Liver (tissue), 9 donors: ENCODE results near the gene NECAB2. TPM values are rescaled to one million over a fixed set of nuclear protein-coding genes. Genes with fewer than 3 reads are reported as not detected.

Experiments
- DNase-seq: peaks from one replicate; pipeline ENCODE4 v3.0.0-alpha.2; 2017; ENCODE audit warnings: low spot score
- H3K27ac ChIP-seq, 2 donors: one replicate each; pipeline ENCODE4 v1.7.0; 2013; ENCODE audit warnings: inconsistent platforms in 2 of 2, low read length in 2 of 2, control low read depth in 1 of 2, low read depth in 1 of 2, mild to moderate bottlenecking in 1 of 2
- H3K27me3 ChIP-seq, 4 donors: one replicate each; pipeline versions ENCODE4 v1.6.1 to v1.7.0; 2013; ENCODE audit warnings: low read length in 3 of 4, inconsistent platforms in 1 of 4, mild to moderate bottlenecking in 1 of 4, moderate library complexity in 1 of 4; ENCODE audit not compliant: control insufficient read depth in 4 of 4, insufficient read depth in 4 of 4
- H3K36me3 ChIP-seq, 4 donors: one replicate each; pipeline versions ENCODE4 v1.6.1 to v1.7.0; 2013; ENCODE audit warnings: low read length in 3 of 4, mild to moderate bottlenecking in 3 of 4, low read depth in 1 of 4, moderate library complexity in 1 of 4; ENCODE audit not compliant: control insufficient read depth in 4 of 4, insufficient read depth in 3 of 4
- H3K4me1 ChIP-seq, 4 donors: one replicate each; pipeline versions ENCODE4 v1.6.1 to v1.7.0; 2013; ENCODE audit warnings: low read length in 3 of 4, mild to moderate bottlenecking in 3 of 4, moderate library complexity in 1 of 4; ENCODE audit not compliant: control insufficient read depth in 4 of 4, insufficient read depth in 4 of 4
- H3K4me3 ChIP-seq, 3 donors: one replicate each; pipeline versions ENCODE4 v1.6.1 to v1.7.0; 2013; ENCODE audit warnings: low read length in 3 of 3, control low read depth in 1 of 3, low read depth in 1 of 3, mild to moderate bottlenecking in 1 of 3
- H3K9ac ChIP-seq, 2 donors: one replicate each; pipeline ENCODE4 v1.7.0; 2013; ENCODE audit warnings: low read length in 2 of 2, mild to moderate bottlenecking in 2 of 2, moderate library complexity in 2 of 2, control low read depth in 1 of 2, low read depth in 1 of 2
- H3K9me3 ChIP-seq, 4 donors: one replicate each; pipeline versions ENCODE4 v1.6.1 to v1.7.0; 2013; ENCODE audit warnings: low read length in 3 of 4; ENCODE audit not compliant: control insufficient read depth in 4 of 4
- EGR1 ChIP-seq, 2 donors: IDR thresholded peaks; 2 replicates each; pipeline ENCODE4 v1.6.1; 2016 to 2018; ENCODE audit warnings: antibody characterized with exemption in 2 of 2, low read depth in 2 of 2
- FOXA1 ChIP-seq: IDR thresholded peaks from 2 replicates; pipeline ENCODE4 v1.6.1; 2016; ENCODE audit warnings: antibody characterized with exemption
- FOXA2 ChIP-seq: IDR thresholded peaks from 2 replicates; pipeline ENCODE4 v1.6.1; 2016; ENCODE audit warnings: antibody characterized with exemption
- GABPA ChIP-seq, 2 donors: IDR thresholded peaks in 1 of 2; conservative IDR thresholded peaks in 1 of 2; 2 replicates each; pipeline ENCODE4 v1.6.1; 2016; ENCODE audit warnings: antibody characterized with exemption in 2 of 2, mild to moderate bottlenecking in 1 of 2, moderate library complexity in 1 of 2
- HNF4A ChIP-seq, 2 donors: conservative IDR thresholded peaks; 2 replicates each; pipeline ENCODE4 v1.6.1; 2016; ENCODE audit warnings: antibody characterized with exemption in 2 of 2, mild to moderate bottlenecking in 2 of 2
- HNF4G ChIP-seq: IDR thresholded peaks from 2 replicates; pipeline ENCODE4 v1.6.1; 2016; ENCODE audit warnings: antibody characterized with exemption
- JUND ChIP-seq, 2 donors: IDR thresholded peaks; 2 replicates each; pipeline ENCODE4 v1.6.1; 2016; ENCODE audit warnings: antibody characterized with exemption in 2 of 2
- NR2F2 ChIP-seq: IDR thresholded peaks from 2 replicates; pipeline ENCODE4 v1.6.1; 2016; ENCODE audit warnings: antibody characterized with exemption
- RAD21 ChIP-seq, 2 donors: IDR thresholded peaks; 2 replicates each; pipeline ENCODE4 v1.6.1; 2016; ENCODE audit warnings: antibody characterized with exemption in 2 of 2, mild to moderate bottlenecking in 2 of 2
- RXRA ChIP-seq, 2 donors: IDR thresholded peaks; 2 replicates each; pipeline ENCODE4 v1.6.1; 2017 to 2018; ENCODE audit warnings: antibody characterized with exemption in 2 of 2, mild to moderate bottlenecking in 1 of 2
- SP1 ChIP-seq: IDR thresholded peaks from 2 replicates; pipeline ENCODE4 v1.6.1; 2018; ENCODE audit warnings: antibody characterized with exemption, mild to moderate bottlenecking
- TAF1 ChIP-seq: conservative IDR thresholded peaks from 2 replicates; pipeline ENCODE4 v1.6.1; 2016; ENCODE audit warnings: antibody characterized with exemption, mild to moderate bottlenecking
- YY1 ChIP-seq: IDR thresholded peaks from 2 replicates; pipeline ENCODE4 v1.6.1; 2016; ENCODE audit warnings: antibody characterized with exemption, mild to moderate bottlenecking
- WGBS: extraction: QIAGEN DNeasy Blood & Tissue Kit; methylation state at CpG from one replicate; pipeline ENCODE4 v1.1.7; 2013; 5-methylcytosine and 5-hydroxymethylcytosine counted together
- polyA plus RNA-seq, 2 donors: library from polyadenylated mRNA; stranded (reverse) in 1 of 2; unstranded in 1 of 2; fragments of 200-250 nt in 1 of 2; fragments of >200 nt in 1 of 2; fragmentation: Nextera tagmentation in 1 of 2; extraction: Ambion mirVana in 1 of 2; gene quantifications; one replicate each; pipeline versions ENCODE4 v1.2.1 to v1.2.3, GENCODE V29; 2013 to 2015
- total RNA-seq, 2 donors: library from RNA; depleted of rRNA; stranded (reverse); fragments of >200 nt; gene quantifications; one replicate each; pipeline ENCODE4 v1.2.3, GENCODE V29; 2014
- TF ChIP-seq, protein P1 (sequence below): IDR thresholded peaks from 2 replicates; pipeline ENCODE4 v1.6.1; 2016; ENCODE audit warnings: antibody characterized with exemption
- TF ChIP-seq, protein P2 (sequence below): fragments of 150-350 bp; IDR thresholded peaks from 2 replicates; pipeline ENCODE4 v1.5.1; 2017; ENCODE audit warnings: improper control_type of control experiment, low read depth, low read length; ENCODE audit not compliant: missing input control
- TF ChIP-seq, protein P3 (sequence below): IDR thresholded peaks from 2 replicates; pipeline ENCODE4 v1.6.1; 2016; ENCODE audit warnings: antibody characterized with exemption
- TF ChIP-seq, protein P4 (sequence below): IDR thresholded peaks from 2 replicates; pipeline ENCODE4 v1.6.1; 2016; ENCODE audit warnings: antibody characterized with exemption, mild to moderate bottlenecking
- TF ChIP-seq, protein P5 (sequence below): IDR thresholded peaks from 2 replicates; pipeline ENCODE4 v1.6.1; 2016; ENCODE audit warnings: antibody characterized with exemption
- donor health status: healthy.
- donor health status: healthy.
- donor health status: healthy.
- donor health status: healthy.
- donor health status: healthy.

The NECAB2 gene
- total and polyA plus RNA-seq, 4 donors, result 2.7 to 3.8 (median 2.9) TPM; not detected in 1

DNA sequence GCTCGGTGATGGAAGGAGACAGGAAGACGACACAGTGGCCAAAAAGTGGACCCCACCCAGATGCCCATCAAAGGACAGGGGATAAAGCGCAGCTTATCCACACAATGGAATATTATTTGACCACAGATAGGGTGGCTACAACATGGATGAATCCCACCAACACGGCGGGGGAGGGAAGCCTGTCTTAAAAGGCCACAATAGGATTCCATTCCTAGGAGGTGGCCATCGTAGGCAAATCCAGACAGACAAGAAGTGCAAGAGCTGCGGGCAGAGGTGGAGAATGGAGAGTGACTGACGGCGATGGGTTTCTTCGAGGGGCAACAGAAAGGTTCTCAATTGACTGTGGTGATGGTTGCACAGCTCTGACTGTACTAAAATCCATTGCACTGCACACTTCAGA lies 58.6 kb downstream of the NECAB2 start:
- no peak for TF ChIP-seq NR2F2
- TF ChIP-seq, protein P1, sequence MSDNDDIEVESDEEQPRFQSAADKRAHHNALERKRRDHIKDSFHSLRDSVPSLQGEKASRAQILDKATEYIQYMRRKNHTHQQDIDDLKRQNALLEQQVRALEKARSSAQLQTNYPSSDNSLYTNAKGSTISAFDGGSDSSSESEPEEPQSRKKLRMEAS, result no peak
- TF ChIP-seq FOXA2, result no peak
- TF ChIP-seq HNF4A (conservative IDR thresholded peaks at IDR 0.05), result no peak
- TF ChIP-seq, protein P2, sequence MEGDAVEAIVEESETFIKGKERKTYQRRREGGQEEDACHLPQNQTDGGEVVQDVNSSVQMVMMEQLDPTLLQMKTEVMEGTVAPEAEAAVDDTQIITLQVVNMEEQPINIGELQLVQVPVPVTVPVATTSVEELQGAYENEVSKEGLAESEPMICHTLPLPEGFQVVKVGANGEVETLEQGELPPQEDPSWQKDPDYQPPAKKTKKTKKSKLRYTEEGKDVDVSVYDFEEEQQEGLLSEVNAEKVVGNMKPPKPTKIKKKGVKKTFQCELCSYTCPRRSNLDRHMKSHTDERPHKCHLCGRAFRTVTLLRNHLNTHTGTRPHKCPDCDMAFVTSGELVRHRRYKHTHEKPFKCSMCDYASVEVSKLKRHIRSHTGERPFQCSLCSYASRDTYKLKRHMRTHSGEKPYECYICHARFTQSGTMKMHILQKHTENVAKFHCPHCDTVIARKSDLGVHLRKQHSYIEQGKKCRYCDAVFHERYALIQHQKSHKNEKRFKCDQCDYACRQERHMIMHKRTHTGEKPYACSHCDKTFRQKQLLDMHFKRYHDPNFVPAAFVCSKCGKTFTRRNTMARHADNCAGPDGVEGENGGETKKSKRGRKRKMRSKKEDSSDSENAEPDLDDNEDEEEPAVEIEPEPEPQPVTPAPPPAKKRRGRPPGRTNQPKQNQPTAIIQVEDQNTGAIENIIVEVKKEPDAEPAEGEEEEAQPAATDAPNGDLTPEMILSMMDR, result no peak
- no peak for TF ChIP-seq SP1
- TF ChIP-seq, protein P3, sequence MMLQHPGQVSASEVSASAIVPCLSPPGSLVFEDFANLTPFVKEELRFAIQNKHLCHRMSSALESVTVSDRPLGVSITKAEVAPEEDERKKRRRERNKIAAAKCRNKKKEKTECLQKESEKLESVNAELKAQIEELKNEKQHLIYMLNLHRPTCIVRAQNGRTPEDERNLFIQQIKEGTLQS, result no peak
- TF ChIP-seq JUND (IDR thresholded peaks at IDR 0.05), result no peak
- TF ChIP-seq YY1, result no peak
- TF ChIP-seq, protein P4, sequence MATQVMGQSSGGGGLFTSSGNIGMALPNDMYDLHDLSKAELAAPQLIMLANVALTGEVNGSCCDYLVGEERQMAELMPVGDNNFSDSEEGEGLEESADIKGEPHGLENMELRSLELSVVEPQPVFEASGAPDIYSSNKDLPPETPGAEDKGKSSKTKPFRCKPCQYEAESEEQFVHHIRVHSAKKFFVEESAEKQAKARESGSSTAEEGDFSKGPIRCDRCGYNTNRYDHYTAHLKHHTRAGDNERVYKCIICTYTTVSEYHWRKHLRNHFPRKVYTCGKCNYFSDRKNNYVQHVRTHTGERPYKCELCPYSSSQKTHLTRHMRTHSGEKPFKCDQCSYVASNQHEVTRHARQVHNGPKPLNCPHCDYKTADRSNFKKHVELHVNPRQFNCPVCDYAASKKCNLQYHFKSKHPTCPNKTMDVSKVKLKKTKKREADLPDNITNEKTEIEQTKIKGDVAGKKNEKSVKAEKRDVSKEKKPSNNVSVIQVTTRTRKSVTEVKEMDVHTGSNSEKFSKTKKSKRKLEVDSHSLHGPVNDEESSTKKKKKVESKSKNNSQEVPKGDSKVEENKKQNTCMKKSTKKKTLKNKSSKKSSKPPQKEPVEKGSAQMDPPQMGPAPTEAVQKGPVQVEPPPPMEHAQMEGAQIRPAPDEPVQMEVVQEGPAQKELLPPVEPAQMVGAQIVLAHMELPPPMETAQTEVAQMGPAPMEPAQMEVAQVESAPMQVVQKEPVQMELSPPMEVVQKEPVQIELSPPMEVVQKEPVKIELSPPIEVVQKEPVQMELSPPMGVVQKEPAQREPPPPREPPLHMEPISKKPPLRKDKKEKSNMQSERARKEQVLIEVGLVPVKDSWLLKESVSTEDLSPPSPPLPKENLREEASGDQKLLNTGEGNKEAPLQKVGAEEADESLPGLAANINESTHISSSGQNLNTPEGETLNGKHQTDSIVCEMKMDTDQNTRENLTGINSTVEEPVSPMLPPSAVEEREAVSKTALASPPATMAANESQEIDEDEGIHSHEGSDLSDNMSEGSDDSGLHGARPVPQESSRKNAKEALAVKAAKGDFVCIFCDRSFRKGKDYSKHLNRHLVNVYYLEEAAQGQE, result no peak
- TF ChIP-seq, protein P5, sequence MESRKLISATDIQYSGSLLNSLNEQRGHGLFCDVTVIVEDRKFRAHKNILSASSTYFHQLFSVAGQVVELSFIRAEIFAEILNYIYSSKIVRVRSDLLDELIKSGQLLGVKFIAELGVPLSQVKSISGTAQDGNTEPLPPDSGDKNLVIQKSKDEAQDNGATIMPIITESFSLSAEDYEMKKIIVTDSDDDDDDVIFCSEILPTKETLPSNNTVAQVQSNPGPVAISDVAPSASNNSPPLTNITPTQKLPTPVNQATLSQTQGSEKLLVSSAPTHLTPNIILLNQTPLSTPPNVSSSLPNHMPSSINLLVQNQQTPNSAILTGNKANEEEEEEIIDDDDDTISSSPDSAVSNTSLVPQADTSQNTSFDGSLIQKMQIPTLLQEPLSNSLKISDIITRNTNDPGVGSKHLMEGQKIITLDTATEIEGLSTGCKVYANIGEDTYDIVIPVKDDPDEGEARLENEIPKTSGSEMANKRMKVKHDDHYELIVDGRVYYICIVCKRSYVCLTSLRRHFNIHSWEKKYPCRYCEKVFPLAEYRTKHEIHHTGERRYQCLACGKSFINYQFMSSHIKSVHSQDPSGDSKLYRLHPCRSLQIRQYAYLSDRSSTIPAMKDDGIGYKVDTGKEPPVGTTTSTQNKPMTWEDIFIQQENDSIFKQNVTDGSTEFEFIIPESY, result no peak
- no peak for TF ChIP-seq RAD21 (IDR thresholded peaks at IDR 0.05)
- no peak for TF ChIP-seq FOXA1
- TF ChIP-seq HNF4G, result no peak
- TF ChIP-seq RXRA (IDR thresholded peaks at IDR 0.05), result no peak
- no peak for TF ChIP-seq TAF1
- no peak for TF ChIP-seq GABPA (IDR thresholded peaks at IDR 0.05 in 1 of 2, conservative IDR thresholded peaks at IDR 0.05 in 1 of 2)
- H3K4me1 ChIP-seq, result no peaks in the 10 kb centered on the region
- WGBS, result 90% methylated on average over 10 of the region's 10 CpGs
- no peak overlapping the region for H3K4me3 ChIP-seq
- no peaks in the 10 kb centered on the region for H3K36me3 ChIP-seq
- H3K9me3 ChIP-seq, result peaks cover 0 to 8% (median under 1%) of the 10 kb centered on the region in 4 donors
- DNase-seq, result no peak
- H3K9ac ChIP-seq, result no peak overlapping the region
- H3K27ac ChIP-seq, result no peak overlapping the region
- H3K27me3 ChIP-seq, result no peaks in the 10 kb centered on the region

DNA sequence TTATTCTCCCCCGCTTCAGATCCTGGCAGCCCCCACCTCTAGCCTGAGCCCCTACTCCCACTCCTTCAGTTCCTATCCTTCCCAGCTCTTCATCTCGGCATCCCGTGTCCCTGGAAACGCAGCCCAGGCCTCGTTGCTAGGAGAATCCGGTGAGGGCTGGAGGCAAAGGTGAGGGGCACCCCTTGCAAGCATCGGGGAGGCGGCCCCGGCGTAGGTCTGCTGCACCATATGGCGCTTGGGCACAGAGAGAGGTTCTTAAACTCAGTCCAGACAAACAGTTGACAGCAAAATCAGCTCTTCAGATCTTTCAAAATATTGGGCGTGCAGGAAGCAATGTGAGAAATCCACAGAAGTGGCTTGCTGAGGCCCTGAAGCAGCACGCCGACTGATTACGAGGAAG lies 59.6 kb downstream of the NECAB2 start:
- no peaks in the 10 kb centered on the region for H3K9me3 ChIP-seq
- no peak for DNase-seq
- H3K9ac ChIP-seq, result no peak overlapping the region
- H3K4me1 ChIP-seq, result no peaks in the 10 kb centered on the region
- no peaks in the 10 kb centered on the region for H3K27me3 ChIP-seq
- H3K36me3 ChIP-seq, result no peaks in the 10 kb centered on the region
- no peak overlapping the region for H3K4me3 ChIP-seq
- no peak overlapping the region for H3K27ac ChIP-seq
- 86% methylated on average over 15 of the region's 15 CpGs for WGBS
- TF ChIP-seq, protein P2, result no peak
- no peak for TF ChIP-seq TAF1
- TF ChIP-seq, protein P4, result no peak
- TF ChIP-seq RXRA (IDR thresholded peaks at IDR 0.05), result no peak
- no peak for TF ChIP-seq FOXA2
- no peak for TF ChIP-seq EGR1 (IDR thresholded peaks at IDR 0.05; ENCODE audit: low read depth in 2 of 2)
- TF ChIP-seq HNF4A (conservative IDR thresholded peaks at IDR 0.05), result no peak
